NCI-H748 treated with DMSO at 0.1 percent for 48 hours (cell line): ENCODE results near the gene PDXDC1.
A peak's percentile ranks its signal among the peaks of the same experiment; 100 is the strongest.
"Not testable (repeated sequence)": the region's sequence is repeated elsewhere in the genome, so short reads cannot be mapped to it uniquely, and the experiment has no call there.

Source experiments
- DNase-seq: peaks from one replicate; lab custom pipeline; 2025; lab: John Stamatoyannopoulos, UW

The PDXDC1 gene

DNA sequence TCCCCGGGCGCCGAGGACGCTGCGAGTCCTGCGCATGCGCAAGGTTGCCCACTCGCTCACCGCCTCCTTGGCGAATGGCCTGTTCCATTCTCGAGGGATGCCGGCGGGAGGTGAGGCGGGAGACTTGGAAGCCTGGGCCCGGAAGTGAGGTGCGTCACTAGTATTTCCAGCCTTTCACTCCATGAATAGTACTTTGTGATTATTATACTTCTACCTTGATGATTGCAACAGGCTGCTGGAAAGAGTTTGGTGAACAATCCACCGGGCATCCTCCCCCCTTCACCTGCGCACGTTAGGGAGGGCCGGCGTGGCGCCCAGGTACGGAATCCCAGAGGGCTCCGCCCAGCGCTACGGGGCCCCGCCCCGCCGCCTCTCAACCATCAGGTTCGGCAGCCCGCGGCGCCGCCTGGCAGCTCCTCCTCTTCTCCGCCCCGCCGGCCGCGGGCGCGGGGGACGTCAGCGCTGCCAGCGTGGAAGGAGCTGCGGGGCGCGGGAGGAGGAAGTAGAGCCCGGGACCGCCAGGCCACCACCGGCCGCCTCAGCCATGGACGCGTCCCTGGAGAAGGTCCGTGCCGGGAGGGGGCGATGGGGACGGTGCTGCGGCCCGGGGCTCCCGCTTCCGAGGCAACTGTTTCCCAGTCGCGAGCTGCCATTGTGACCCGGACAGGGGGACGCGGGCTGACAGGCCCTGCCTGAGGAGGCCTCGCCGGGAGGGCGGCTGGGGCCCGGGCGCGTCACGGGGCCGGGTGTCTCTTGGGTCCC, at the start of gene PDXDC1:
Gene PDXDC1 (plus strand): TSS at position 371 of the 762 bp plus-strand sequence. CDS start 174 bp downstream, at position 545.
- DNase-seq = peak; percentile 28

GRCh38 chr16:14928064-14928714, 46.6 kb upstream of the PDXDC1 start:
- not testable (repeated sequence) for DNase-seq

DNA sequence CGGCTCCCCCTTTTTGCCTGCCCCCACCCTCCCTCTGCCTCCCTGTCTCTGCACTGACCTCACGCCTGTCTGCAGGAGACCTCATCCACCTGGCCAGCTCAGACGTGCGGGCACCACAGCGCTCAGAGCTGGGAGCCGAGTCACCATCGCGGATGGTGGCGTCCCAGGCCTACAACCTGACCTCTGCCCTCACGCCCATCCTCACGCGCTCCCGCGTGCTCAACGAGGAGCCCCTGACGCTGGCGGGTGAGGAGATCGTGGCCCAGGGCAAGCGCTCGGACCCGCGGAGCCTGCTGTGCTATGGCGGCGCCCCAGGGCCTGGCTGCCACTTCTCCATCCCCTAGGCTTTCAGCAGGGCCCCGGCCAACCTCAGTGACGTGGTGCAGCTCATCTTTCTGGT, 45.6 kb upstream of the PDXDC1 start:
- not testable (repeated sequence) for DNase-seq

DNA sequence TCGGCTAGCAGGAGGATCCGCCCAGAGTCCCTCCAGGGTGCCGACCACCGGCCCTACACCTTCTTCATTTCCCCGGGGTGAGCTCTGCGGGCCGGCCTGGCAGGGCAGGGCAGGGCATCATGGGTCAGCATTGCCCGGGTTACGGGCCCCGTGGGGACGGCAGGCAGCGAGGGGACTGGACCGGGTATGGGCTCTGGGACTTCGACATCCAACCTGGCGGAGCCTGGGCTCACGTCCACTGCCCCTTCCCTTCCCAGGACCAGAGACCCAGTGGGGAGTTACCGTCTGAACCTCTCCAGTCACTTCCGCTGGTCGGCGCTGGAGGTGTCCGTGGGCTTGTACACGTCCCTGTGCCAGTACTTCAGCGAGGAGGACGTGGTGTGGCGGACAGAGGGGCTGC, 44.6 kb upstream of the PDXDC1 start:
- DNase-seq = not testable (repeated sequence)

DNA sequence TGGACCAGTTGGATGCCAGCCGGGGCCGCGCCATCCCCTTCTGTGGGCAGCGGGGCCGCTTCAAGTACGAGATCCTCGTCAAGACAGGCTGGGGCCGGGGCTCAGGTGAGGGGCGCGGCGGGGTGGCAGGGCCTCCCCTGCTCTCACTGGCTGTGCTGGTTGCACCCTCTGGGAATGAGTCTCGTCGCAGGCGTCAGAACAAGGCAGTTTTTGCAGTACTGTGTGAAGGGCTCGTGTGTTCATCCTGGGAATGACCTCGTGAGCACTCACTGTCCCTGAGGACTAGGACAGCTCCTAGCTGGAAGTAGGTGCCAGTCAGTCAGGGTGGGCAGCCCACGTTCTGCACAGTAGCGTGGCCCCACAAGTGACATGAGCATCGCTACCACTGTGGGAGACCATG, 43.9 kb upstream of the PDXDC1 start:
- not testable (repeated sequence) for DNase-seq

GRCh38 chr16:14932581-14933375, 42.0 kb upstream of the PDXDC1 start:
- DNase-seq = not testable (repeated sequence)

- DNase-seq = not testable (repeated sequence)
These were observed 37.7 kb upstream of the PDXDC1 start, which contains the start of gene NPIPA1 for GRCh38 chr16:14937143-14937542. Gene NPIPA1 (plus strand): TSS chr16:14937443. CDS start chr16:14937443, 0 bp downstream.

GRCh38 chr16:14937994-14938393, 36.8 kb upstream of the PDXDC1 start:
- DNase-seq = not testable (repeated sequence)

DNA sequence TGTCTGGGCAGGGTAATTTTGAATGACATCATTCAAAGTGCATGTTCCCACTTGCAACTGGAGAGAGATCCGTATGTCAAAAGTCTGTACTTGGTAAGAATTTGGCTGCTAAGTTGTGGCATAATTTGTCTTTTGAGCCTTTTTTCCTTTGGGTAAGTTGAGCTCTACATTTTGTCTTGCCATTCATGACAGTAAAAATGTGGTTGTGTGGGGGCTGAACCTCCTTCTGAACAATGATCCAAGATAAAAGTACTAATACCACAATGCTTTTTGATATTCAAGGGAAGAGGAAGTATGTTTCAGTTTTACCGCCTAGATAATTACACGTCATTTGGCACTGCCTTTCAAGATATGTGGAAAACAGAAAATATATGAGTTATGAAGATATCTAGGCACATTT, 32.1 kb upstream of the PDXDC1 start:
- not testable (repeated sequence) for DNase-seq

DNA sequence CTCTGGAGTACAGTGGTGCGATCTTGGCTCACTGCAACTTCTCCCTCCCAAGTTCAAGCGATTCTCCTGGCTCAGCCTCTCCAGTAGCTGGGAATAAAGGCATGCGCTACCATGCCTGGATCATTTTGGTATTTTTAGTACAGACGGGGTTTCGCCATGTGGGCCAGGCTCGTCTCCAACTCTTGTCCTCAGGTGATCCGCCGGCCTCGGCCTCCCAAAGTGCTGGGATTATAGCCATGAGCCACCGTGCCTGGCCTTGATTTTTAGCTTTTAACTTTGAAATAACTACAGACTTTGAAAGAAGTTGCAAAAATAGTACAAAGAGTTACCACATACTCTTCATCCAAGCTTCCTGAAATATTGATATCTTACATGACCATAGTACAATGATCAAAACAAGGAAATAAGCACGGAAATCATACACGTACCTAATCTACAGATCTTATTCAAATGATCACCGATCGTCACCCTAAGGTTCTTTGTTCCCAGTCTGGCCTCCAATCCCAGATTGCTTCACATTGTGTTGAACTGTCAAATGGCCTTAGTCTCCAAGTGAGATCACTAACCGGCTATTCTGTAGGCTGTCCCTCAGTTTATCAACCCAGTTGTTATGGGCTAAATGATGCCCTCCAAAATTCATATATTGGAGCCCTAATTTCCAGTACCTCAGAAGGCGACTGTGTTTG, 19.1 kb upstream of the PDXDC1 start:
- no peak for DNase-seq

DNA sequence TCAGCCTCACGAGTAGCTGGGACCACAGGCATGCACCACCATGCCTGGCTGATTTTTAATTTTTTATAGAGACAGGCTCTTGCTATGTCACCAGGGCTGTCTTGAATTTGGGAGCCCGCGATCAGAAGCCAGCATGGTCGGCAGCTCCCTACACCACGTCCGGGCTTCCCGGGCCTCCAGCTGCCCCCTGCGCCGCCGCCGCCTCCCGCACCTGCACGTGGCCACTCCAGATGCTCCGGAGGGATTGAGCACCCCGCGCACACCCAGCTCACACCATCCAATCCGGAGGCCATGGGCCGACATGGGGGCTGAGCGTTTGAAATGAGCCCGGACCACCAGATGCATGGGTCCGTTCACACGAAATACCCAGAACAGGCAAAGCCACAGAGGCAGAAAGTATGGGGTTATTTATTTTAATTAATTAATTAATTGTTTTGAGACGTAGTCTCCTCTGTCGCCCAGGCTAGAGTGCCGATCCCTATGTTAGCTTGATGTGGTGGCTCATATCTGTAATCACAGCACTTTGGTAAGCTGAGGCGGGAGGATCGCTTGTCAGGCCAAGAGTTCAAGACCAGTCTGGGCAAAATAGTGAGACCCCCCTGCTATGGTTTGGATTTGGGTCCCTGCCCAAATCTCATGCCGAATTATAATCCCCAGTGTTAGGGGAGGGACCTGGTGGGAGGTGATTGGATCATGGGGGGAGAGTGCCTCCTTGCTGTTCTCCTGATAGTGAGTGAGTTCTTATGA, 17.1 kb upstream of the PDXDC1 start:
- DNase-seq = no peak

- no peak for DNase-seq
These were observed 16.6 kb upstream of the PDXDC1 start for GRCh38 chr16:14958323-14958600.

DNA sequence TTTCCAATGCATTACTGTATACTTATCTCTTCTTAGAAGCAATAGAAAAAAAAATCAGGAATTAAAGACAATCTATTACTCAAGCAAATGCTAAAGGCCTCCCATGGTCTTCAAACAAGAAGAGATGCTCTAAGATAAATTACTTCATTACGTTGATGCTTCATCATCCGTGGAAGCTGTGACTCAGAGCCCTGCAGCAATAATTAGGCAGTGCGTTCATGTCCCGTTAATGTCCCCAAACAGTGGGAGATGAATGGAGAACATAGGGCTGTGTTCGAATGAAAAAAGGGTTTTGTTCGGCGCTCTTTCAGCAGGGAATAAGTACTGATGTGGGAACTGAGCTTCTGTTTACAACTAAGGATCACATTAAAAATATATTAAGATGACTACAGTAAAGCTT, 15.9 kb upstream of the PDXDC1 start:
- no peak for DNase-seq

- DNase-seq = no peak
These were observed 13.2 kb upstream of the PDXDC1 start for GRCh38 chr16:14961405-14962186.

DNA sequence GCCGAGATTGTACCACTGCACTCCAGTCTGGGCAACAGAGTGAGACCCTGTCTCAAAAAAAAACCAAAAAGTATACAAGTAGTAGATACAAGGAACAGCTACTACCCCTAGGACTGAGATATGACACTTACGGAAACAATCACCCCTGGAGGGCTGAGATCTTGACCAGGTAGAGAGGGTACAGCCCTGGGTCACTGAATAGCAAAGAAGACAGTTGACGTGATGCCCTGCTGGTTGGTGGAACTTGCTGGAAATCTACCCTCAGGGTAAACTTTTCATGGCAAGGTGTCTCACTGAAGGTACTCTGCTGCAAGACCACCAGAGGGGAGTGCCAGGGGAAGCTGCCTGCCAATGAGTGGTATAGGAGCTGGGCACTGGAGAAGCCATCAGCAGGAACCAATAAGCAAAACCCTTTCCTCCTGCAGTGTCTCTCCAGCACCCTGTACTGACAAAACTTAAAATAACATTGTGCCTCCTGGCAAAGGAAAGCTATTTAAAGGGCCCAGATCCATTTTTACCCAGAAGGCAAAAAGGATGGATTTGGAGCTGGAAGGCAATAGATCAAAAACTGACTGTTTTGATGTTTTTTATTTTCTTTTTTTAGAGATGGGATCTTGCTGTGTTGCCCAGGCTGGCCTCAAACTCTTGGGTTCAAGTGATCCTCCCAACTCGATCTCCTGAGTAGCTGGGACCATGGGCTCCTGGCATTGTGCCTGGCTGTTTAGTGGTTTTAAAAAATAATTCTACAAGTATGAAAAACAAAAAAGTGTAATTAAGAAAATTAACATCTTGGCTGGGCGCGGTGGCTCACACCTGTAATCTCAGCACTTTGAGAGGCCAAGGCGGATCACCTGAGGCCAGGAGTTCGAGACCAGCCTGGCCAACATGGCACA, 11.3 kb upstream of the PDXDC1 start:
- DNase-seq = no peak

- DNase-seq = no peak
These were observed 9.5 kb upstream of the PDXDC1 start for GRCh38 chr16:14965328-14965727.

- DNase-seq = not testable (repeated sequence)
These were observed 5.0 kb upstream of the PDXDC1 start for GRCh38 chr16:14969795-14970194.

- DNase-seq = not testable (repeated sequence)
These were observed 3.1 kb upstream of the PDXDC1 start for GRCh38 chr16:14971621-14972228.

- not testable (repeated sequence) for DNase-seq
These were observed 972 bp upstream of the PDXDC1 start for GRCh38 chr16:14973785-14974322.
